ENCODE measurements around the gene U2AF1L4. TPM values are rescaled to one million over a fixed set of nuclear protein-coding genes. Genes with fewer than 3 reads are reported as not detected.
"Not testable (repeated sequence)": the region's sequence is repeated elsewhere in the genome, so short reads cannot be mapped to it uniquely, and the experiment has no call there.

The U2AF1L4 gene
- total and polyA plus RNA-seq, 4 donors = 13.0 to 25.5 (median 17.8) TPM

DNA sequence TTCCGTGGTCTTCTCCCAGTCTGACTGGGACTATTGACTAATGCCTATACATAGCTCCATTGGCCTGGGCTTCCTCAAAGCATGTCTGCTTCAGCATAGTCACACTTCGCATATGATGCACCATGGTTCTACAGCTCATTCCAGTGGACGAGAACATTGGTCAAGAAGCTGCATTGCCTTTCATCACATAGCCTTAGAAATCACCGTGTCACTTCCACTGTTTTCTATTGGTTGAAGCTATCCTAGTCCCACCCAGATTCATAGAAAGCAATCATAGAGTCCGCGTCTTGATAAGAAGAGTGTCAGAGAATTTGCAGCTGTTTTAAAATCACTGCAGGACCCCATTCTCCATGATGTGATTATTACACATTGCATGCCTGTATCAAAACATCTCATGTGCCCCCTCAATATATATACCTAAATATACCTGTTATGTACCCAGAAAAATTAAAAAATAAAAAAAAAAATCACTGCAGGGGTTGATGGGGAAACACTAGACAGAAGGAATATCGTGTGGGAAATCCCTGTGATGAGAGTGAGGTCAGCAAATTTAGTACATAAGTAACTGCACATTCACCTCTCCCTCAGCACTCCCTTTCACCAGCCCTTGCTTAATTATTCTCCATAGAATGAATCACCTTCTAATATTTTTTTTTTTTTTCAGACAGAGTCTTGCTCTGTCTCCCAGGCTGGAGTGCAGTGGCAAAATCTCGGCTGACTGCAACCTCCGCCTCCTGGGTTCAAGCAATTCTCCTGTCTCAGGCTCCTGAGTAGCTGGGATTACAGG is 28.0 kb upstream of the U2AF1L4 start:
- DNase-seq (peak in 2 of 3 donors; percentile 65 to 73), ATAC-seq (ENCODE audit: insufficient read depth, low FRiP score) (no peak)
- Histone ChIP-seq H3K4me1 (ENCODE audit: control insufficient read depth in 5 of 5, insufficient read depth in 5 of 5, low read length in 5 of 5) (peaks cover 0 to 20% (median 6%) of the 10 kb centered on the region in 5 donors), H3K9me3 (ENCODE audit: control insufficient read depth in 4 of 4, insufficient read depth in 3 of 4, low read length in 3 of 4) (no peaks in the 10 kb centered on the region), H3K36me3 (ENCODE audit: control insufficient read depth in 4 of 4, insufficient read depth in 4 of 4, low read length in 4 of 4) (peaks cover 0 to 8% (median 3%) of the 10 kb centered on the region in 4 donors), H3K27ac (ENCODE audit: low read depth in 1 of 2, low read length in 1 of 2) (no peak overlapping the region), H3K27me3 (ENCODE audit: control insufficient read depth in 3 of 3, insufficient read depth in 3 of 3, low read length in 2 of 3) (no peaks in the 10 kb centered on the region), H3K4me3 (no peak overlapping the region), H3K9ac (ENCODE audit: insufficient read depth in 1 of 2, low read length in 2 of 2) (no peak overlapping the region)
- 58 to 67% methylated on average over 9 of the region's 9 CpGs for WGBS, 2 donors
- TF ChIP-seq, protein P1, sequence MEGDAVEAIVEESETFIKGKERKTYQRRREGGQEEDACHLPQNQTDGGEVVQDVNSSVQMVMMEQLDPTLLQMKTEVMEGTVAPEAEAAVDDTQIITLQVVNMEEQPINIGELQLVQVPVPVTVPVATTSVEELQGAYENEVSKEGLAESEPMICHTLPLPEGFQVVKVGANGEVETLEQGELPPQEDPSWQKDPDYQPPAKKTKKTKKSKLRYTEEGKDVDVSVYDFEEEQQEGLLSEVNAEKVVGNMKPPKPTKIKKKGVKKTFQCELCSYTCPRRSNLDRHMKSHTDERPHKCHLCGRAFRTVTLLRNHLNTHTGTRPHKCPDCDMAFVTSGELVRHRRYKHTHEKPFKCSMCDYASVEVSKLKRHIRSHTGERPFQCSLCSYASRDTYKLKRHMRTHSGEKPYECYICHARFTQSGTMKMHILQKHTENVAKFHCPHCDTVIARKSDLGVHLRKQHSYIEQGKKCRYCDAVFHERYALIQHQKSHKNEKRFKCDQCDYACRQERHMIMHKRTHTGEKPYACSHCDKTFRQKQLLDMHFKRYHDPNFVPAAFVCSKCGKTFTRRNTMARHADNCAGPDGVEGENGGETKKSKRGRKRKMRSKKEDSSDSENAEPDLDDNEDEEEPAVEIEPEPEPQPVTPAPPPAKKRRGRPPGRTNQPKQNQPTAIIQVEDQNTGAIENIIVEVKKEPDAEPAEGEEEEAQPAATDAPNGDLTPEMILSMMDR (IDR thresholded peaks at IDR 0.05; ENCODE audit: control extremely low read depth, extremely low read depth) = no peak

DNA sequence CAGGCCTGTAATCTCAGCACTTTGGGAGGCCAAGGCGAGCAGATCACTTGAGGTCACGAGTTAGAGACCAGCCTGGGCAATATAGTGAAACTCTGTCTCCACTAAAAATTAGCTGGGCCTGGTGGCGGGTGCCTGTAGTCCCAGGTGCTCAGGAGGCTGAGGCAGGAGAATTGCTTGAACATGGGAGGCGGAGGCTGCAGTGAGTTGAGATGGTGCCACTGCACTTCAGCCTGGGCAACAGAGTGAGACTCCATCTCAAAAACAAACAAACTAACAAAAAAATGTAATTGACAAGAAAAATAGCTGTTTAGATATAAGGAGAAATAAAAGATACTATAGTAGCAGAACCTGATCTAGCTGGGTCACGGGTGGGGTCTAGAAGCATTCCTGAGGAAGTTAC is 27.1 kb upstream of the U2AF1L4 start:
- DNase-seq; H3K27ac ChIP-seq (ENCODE audit: low read depth in 1 of 2, low read length in 1 of 2); H3K9ac ChIP-seq (ENCODE audit: insufficient read depth in 1 of 2, low read length in 2 of 2); H3K36me3 ChIP-seq (ENCODE audit: control insufficient read depth in 4 of 4, insufficient read depth in 4 of 4, low read length in 4 of 4); H3K9me3 ChIP-seq (ENCODE audit: control insufficient read depth in 4 of 4, insufficient read depth in 3 of 4, low read length in 3 of 4); H3K27me3 ChIP-seq (ENCODE audit: control insufficient read depth in 3 of 3, insufficient read depth in 3 of 3, low read length in 2 of 3); ATAC-seq (ENCODE audit: insufficient read depth, low FRiP score); H3K4me3 ChIP-seq: not testable (repeated sequence)
- H3K4me1 ChIP-seq (ENCODE audit: control insufficient read depth in 5 of 5, insufficient read depth in 5 of 5, low read length in 5 of 5) = peaks cover 0 to 19% (median 6%) of the 10 kb centered on the region in 5 donors
- WGBS, 2 donors = 94 to 97% methylated on average over 5 of the region's 5 CpGs

- Histone ChIP-seq H3K36me3 (ENCODE audit: control insufficient read depth in 4 of 4, insufficient read depth in 4 of 4, low read length in 4 of 4) (peaks cover 0 to 22% (median 5%) of the 10 kb centered on the region in 4 donors), H3K9ac (ENCODE audit: insufficient read depth in 1 of 2, low read length in 2 of 2) (no peak overlapping the region), H3K27ac (ENCODE audit: low read depth in 1 of 2, low read length in 1 of 2) (no peak overlapping the region), H3K27me3 (ENCODE audit: control insufficient read depth in 3 of 3, insufficient read depth in 3 of 3, low read length in 2 of 3) (no peaks in the 10 kb centered on the region), H3K9me3 (ENCODE audit: control insufficient read depth in 4 of 4, insufficient read depth in 3 of 4, low read length in 3 of 4) (no peaks in the 10 kb centered on the region), H3K4me3 (no peak overlapping the region), H3K4me1 (ENCODE audit: control insufficient read depth in 5 of 5, insufficient read depth in 5 of 5, low read length in 5 of 5) (peaks cover 0 to 2% (median 0%) of the 10 kb centered on the region in 5 donors)
- ATAC-seq (ENCODE audit: insufficient read depth, low FRiP score) (no peak), DNase-seq (no peak)
- WGBS, 2 donors = 73 to 75% methylated on average over 15 of the region's 15 CpGs
- TF ChIP-seq, protein P1 (IDR thresholded peaks at IDR 0.05; ENCODE audit: control extremely low read depth, extremely low read depth) = no peak
These were observed 22.8 kb upstream of the U2AF1L4 start for GRCh38 chr19:35768082-35768421.

DNA sequence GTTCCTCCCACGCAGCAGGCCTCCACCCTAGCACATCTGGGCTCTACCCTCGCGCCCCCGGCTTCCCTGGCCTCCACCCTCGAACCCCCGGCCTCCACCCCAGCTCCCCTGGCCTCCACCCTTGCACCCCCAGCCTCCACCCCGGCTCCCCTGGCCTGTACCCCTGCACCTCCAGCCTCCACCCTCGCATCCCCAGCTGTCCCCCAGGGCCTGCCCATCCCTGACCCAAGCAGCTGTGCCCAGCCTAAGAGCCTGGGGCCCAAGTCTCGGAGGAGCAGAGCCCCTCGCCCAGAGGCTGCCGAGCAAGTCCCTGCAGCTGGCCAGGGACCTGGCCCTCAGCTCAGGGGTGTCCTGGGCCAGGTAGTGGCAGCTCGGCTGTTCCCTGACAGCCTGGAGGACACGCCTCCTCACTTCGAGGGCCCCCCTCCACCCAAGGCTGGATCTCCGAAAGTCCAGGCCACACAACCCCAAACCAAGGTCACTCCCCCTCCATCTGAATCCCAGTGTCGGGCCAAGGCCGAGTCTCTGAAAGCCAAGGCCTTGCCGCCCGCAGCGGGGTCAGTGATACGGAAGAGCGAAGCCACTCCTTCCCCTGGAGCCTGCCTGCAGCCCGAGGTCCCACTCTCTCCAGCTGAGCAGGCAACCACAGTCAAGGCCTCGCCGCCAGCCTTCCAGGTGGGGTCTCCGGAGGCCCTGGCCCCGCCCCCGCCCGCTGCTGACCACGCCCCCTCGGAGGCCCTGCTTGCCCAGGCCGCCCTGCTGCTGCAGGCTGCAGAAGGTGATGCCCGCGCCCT is 22.3 kb upstream of the U2AF1L4 start:
- DNase-seq (peak; percentile 23 to 78 (median 59)), ATAC-seq (ENCODE audit: insufficient read depth, low FRiP score) (no peak)
- H3K36me3 ChIP-seq (ENCODE audit: control insufficient read depth in 4 of 4, insufficient read depth in 4 of 4, low read length in 4 of 4) = peaks cover 0 to 22% (median 5%) of the 10 kb centered on the region in 4 donors
- no peak overlapping the region for H3K9ac ChIP-seq (ENCODE audit: insufficient read depth in 1 of 2, low read length in 2 of 2)
- WGBS, 2 donors = 82 to 86% methylated on average over 33 to 34 of the region's 34 CpGs
- TF ChIP-seq, protein P1 (IDR thresholded peaks at IDR 0.05; ENCODE audit: control extremely low read depth, extremely low read depth) = no peak
- H3K9me3 ChIP-seq (ENCODE audit: control insufficient read depth in 4 of 4, insufficient read depth in 3 of 4, low read length in 3 of 4) = no peaks in the 10 kb centered on the region
- no peak overlapping the region for H3K27ac ChIP-seq (ENCODE audit: low read depth in 1 of 2, low read length in 1 of 2)
- H3K4me3 ChIP-seq = no peak overlapping the region
- H3K4me1 ChIP-seq (ENCODE audit: control insufficient read depth in 5 of 5, insufficient read depth in 5 of 5, low read length in 5 of 5) = no peaks in the 10 kb centered on the region
- no peaks in the 10 kb centered on the region for H3K27me3 ChIP-seq (ENCODE audit: control insufficient read depth in 3 of 3, insufficient read depth in 3 of 3, low read length in 2 of 3)
